ENCODE results near the gene NVL.
A peak's percentile ranks its signal among the peaks of the same experiment; 100 is the strongest.

The NVL gene

DNA sequence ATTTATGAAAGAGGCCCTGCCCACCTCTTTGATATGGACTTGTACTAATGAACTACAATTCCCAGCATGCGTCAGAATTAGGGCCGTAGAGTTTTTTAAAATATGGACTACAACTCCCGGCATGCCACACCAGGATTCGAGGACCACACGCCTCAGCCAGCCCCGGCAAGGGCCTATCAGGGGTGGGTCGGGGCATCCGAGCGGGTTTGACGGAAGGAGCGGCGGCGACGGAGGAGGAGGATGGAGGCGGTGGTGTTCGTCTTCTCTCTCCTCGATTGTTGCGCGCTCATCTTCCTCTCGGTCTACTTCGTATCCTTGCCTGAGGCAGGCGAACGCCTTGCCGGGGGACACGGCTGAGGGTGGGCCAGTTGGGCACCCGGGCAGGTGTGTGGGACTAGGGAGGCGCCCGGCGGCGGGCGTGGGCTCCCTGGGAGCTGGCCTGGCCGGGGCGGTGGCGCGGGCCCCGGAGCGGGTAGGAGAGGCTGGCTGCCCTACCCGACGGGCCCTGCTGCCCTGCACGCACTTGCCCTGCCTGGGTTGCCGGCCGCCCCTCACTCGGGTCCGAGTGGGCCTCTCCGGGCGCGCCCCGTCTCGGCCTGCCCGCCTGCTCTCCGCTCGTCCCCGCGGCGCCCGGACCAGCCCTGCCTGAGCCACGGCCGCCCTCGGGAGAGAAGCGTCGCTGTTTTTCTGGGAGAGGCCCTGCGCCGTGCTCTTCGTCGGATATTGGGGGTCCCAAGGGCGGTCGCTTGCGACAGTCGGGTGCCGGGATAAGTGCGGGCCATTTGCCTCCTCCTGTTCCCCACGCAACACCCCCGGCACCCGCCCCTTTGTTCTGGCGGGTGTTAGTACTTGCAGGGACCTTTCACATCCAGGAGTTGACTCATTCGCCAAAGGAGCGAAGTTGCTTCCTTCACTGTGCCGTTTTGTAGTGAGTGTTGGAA is 27.0 kb upstream of the NVL start, which contains the start of gene CNIH4:
Gene CNIH4 (plus strand): TSS at position 195 of the 941 bp plus-strand sequence. CDS start 46 bp downstream, at position 241.
- peak; percentile 64; the same call in 1 of the 2 replicates for TF ChIP-seq TAF1 (IDR thresholded peaks at IDR 0.05; ENCODE audit: borderline replicate concordance, insufficient read depth, low read length)
- peak; percentile 92 for TF ChIP-seq POLR2AphosphoS5 (IDR thresholded peaks at IDR 0.05; ENCODE audit: low read depth, low read length)
- no peak for TF ChIP-seq FOXP2 (optimal IDR thresholded peaks at IDR 0.05; ENCODE audit: borderline replicate concordance, extremely low read depth, extremely low read length, insufficient read depth)
- TF ChIP-seq SIN3A (IDR thresholded peaks at IDR 0.05; ENCODE audit: borderline replicate concordance, insufficient read depth, low read length): peak; percentile 84; the same call in 1 of the 2 replicates
- TF ChIP-seq, protein P1, sequence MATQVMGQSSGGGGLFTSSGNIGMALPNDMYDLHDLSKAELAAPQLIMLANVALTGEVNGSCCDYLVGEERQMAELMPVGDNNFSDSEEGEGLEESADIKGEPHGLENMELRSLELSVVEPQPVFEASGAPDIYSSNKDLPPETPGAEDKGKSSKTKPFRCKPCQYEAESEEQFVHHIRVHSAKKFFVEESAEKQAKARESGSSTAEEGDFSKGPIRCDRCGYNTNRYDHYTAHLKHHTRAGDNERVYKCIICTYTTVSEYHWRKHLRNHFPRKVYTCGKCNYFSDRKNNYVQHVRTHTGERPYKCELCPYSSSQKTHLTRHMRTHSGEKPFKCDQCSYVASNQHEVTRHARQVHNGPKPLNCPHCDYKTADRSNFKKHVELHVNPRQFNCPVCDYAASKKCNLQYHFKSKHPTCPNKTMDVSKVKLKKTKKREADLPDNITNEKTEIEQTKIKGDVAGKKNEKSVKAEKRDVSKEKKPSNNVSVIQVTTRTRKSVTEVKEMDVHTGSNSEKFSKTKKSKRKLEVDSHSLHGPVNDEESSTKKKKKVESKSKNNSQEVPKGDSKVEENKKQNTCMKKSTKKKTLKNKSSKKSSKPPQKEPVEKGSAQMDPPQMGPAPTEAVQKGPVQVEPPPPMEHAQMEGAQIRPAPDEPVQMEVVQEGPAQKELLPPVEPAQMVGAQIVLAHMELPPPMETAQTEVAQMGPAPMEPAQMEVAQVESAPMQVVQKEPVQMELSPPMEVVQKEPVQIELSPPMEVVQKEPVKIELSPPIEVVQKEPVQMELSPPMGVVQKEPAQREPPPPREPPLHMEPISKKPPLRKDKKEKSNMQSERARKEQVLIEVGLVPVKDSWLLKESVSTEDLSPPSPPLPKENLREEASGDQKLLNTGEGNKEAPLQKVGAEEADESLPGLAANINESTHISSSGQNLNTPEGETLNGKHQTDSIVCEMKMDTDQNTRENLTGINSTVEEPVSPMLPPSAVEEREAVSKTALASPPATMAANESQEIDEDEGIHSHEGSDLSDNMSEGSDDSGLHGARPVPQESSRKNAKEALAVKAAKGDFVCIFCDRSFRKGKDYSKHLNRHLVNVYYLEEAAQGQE (IDR thresholded peaks at IDR 0.05; ENCODE audit: insufficient read depth in 1 of 2, low read depth in 2 of 2, low read length in 2 of 2): no peak

DNA sequence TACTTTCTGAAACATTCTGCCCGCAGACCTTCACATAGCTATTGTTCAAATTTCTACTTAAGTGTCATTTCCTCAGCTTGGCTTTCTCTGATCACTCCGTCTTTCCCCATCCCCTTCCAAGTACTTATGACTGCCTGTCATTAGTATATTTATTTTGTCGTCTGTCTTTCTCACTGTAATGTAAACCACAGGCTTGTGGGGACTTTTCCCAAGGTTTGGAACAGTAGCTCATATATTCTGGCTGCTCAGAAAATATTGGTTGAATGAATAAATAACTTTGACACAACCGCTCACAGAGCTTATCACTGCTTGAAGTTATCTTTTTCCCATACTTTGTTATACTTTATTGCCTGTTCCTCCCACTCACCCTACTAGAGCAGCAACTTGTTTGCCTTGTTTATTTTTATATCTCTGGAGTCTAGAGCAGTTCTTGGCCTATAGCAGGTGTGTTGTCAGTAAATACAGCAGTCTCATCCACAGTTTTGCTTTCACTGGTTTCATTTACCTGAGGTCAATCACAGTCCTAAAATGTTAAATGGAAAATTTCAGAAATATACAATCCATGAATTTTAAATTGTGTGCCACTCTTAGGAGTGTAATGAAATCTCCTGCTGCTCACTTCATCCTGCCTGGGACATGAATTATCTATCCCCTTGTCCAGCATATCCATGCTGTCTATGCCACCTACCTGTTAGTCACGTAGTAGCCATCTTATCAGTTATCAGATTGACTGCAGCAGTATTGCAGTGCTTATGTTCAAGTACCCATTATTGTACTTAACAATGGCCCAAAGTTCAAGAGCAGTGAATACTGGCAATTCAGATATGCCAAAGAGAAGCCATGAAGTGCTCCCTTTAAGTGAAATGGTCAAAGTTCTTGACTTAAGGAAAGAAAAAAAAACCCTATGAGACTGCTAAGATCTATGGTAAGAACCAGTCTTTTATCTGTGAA is 24.3 kb upstream of the NVL start:
- TF ChIP-seq, protein P1 (IDR thresholded peaks at IDR 0.05; ENCODE audit: insufficient read depth in 1 of 2, low read depth in 2 of 2, low read length in 2 of 2): no peak
- TF ChIP-seq FOXP2 (optimal IDR thresholded peaks at IDR 0.05; ENCODE audit: borderline replicate concordance, extremely low read depth, extremely low read length, insufficient read depth): no peak
- no peak for TF ChIP-seq POLR2AphosphoS5 (IDR thresholded peaks at IDR 0.05; ENCODE audit: low read depth, low read length)
- no peak for TF ChIP-seq TAF1 (IDR thresholded peaks at IDR 0.05; ENCODE audit: borderline replicate concordance, insufficient read depth, low read length)
- TF ChIP-seq SIN3A (IDR thresholded peaks at IDR 0.05; ENCODE audit: borderline replicate concordance, insufficient read depth, low read length): no peak

DNA sequence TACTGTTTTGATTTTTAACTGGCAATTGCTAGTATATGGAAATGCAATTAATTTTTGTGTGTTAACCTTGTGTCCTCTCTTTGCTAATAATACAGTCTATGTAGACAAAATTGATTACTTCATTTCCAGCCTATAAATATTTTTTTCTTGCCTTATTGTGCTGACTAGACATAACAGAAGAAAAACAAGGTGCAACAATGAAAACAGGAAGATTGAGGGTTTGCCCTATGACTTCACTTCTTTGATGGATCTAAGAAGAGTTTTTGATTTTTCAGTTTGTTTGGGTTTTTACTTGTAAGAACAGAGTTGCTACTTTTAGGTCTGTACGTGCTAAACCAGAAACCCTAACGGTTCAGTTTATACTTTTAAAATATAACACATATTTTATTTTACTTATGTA is 18.2 kb upstream of the NVL start:
- TF ChIP-seq SIN3A (IDR thresholded peaks at IDR 0.05; ENCODE audit: borderline replicate concordance, insufficient read depth, low read length) (no peak), FOXP2 (optimal IDR thresholded peaks at IDR 0.05; ENCODE audit: borderline replicate concordance, extremely low read depth, extremely low read length, insufficient read depth) (no peak), TAF1 (IDR thresholded peaks at IDR 0.05; ENCODE audit: borderline replicate concordance, insufficient read depth, low read length) (no peak), POLR2AphosphoS5 (IDR thresholded peaks at IDR 0.05; ENCODE audit: low read depth, low read length) (no peak)
- TF ChIP-seq, protein P1 (IDR thresholded peaks at IDR 0.05; ENCODE audit: insufficient read depth in 1 of 2, low read depth in 2 of 2, low read length in 2 of 2): no peak

DNA sequence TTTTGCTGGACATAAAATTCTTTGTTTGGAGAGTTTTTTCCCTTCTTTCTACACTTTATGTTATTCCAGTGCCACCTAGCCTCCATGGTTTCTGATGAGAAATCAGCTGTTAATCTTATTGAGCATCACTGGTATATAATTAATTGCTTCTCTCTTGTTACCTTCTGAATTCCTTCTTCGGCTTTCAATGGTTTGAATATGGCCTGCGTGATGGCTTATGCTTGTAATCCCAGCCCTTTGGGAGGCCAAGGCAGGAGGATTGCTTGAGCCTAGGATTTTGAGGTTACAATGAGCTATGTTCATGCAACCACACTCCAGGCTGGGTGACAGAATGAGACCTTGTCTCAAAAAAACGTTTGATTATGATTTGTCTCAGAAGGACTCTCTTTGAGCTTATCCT is 13.7 kb upstream of the NVL start:
- no peak for TF ChIP-seq TAF1 (IDR thresholded peaks at IDR 0.05; ENCODE audit: borderline replicate concordance, insufficient read depth, low read length)
- no peak for TF ChIP-seq POLR2AphosphoS5 (IDR thresholded peaks at IDR 0.05; ENCODE audit: low read depth, low read length)
- TF ChIP-seq, protein P1 (IDR thresholded peaks at IDR 0.05; ENCODE audit: insufficient read depth in 1 of 2, low read depth in 2 of 2, low read length in 2 of 2): no peak
- no peak for TF ChIP-seq SIN3A (IDR thresholded peaks at IDR 0.05; ENCODE audit: borderline replicate concordance, insufficient read depth, low read length)
- no peak for TF ChIP-seq FOXP2 (optimal IDR thresholded peaks at IDR 0.05; ENCODE audit: borderline replicate concordance, extremely low read depth, extremely low read length, insufficient read depth)
